Suprapubic skin (tissue), 4 donors: ENCODE data around the gene IFFO2. TPM values are rescaled to one million over a fixed set of nuclear protein-coding genes. Genes with fewer than 3 reads are reported as not detected.

Experiments used
- DNase-seq, 2 donors: peaks; one replicate each; pipeline ENCODE4 v3.0.0-alpha.2; 2019; ENCODE audit warnings: low spot score in 2 of 2
- H3K27ac ChIP-seq: fragments of 200-600 bp; sonication (generic); one replicate; pipeline ENCODE4 v1.5.1; 2019
- H3K27me3 ChIP-seq: fragments of 200-600 bp; sonication (generic); one replicate; pipeline ENCODE4 v1.5.1; 2019
- H3K36me3 ChIP-seq: fragments of 200-600 bp; sonication (generic); one replicate; pipeline ENCODE4 v1.5.1; 2019
- H3K4me1 ChIP-seq: fragments of 200-600 bp; sonication (generic); one replicate; pipeline ENCODE4 v1.5.1; 2019
- H3K4me3 ChIP-seq: fragments of 200-600 bp; sonication (generic); one replicate; pipeline ENCODE4 v1.5.1; 2019; ENCODE audit warnings: mild to moderate bottlenecking
- H3K9me3 ChIP-seq: fragments of 200-600 bp; sonication (generic); one replicate; pipeline ENCODE4 v1.5.1; 2019
- CTCF ChIP-seq, 2 donors: fragments of 200-600 bp in 1 of 2; fragments of 450-650 bp in 1 of 2; sonication (generic) in 1 of 2; IDR thresholded peaks; one replicate each; pipeline ENCODE4 v1.5.1; 2016 to 2019; ENCODE audit warnings: antibody characterized with exemption in 2 of 2, mild to moderate bottlenecking in 1 of 2, moderate library complexity in 1 of 2
- EP300 ChIP-seq: sonication (generic); formaldehyde crosslinking; IDR thresholded peaks from one replicate; pipeline ENCODE4 v1.6.1; 2017; ENCODE audit warnings: antibody characterized with exemption
- POLR2A ChIP-seq, 2 donors: fragments of 450-650 bp; IDR thresholded peaks; one replicate each; pipeline ENCODE4 v1.6.1; 2017; ENCODE audit warnings: antibody characterized with exemption in 2 of 2, mild to moderate bottlenecking in 2 of 2, moderate library complexity in 2 of 2
- POLR2AphosphoS5 ChIP-seq, 3 donors: sonication (generic); formaldehyde crosslinking; IDR thresholded peaks; one replicate each; pipeline ENCODE4 v1.6.1; 2017; ENCODE audit warnings: antibody characterized with exemption in 3 of 3
- WGBS: methylation state at CpG from one replicate; pipeline ENCODE4 v1.1.5; 2018; 5-methylcytosine and 5-hydroxymethylcytosine counted together
- total RNA-seq, 4 donors: library from RNA; depleted of rRNA; stranded (reverse); fragments of >200 nt; gene quantifications; one replicate each; pipeline ENCODE4 v1.1.0, GENCODE V29; 2016

IFFO2 gene
- total RNA-seq, 4 donors from 2014 or later, result 327 to 569 (median 449) TPM

DNA sequence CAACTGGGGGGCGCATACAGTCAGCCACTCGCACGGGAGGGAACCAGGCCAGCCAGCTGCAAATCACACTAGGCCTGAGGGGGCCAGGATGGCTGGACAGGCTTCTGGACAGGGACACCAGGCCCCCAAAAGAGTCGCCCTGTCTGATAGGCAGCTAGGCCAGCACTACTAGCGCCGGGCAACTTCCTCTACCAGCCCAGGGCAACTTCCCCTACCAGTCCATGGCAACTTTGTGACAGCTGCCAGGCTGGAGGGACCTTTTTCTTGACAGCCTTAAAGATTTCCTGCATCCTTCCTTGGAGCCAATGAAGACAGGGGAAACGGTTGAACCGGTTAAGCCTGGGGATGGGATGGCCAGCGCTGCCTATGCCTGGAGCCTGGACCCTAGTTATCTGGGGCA, 5.1 kb downstream of the IFFO2 start:
- H3K9me3 ChIP-seq, result no peaks in the 10 kb centered on the region
- TF ChIP-seq CTCF (IDR thresholded peaks at IDR 0.05) (no peak), POLR2A (IDR thresholded peaks at IDR 0.05) (no peak), POLR2AphosphoS5 (IDR thresholded peaks at IDR 0.05) (no peak), EP300 (no peak)
- H3K27me3 ChIP-seq, result no peaks in the 10 kb centered on the region
- peaks cover 90% of the 10 kb centered on the region for H3K4me1 ChIP-seq
- H3K4me3 ChIP-seq, result peak overlapping the region; percentile 80
- no peaks in the 10 kb centered on the region for H3K36me3 ChIP-seq
- 30% methylated on average over 8 of the region's 9 CpGs for WGBS
- peak overlapping the region; percentile 95 for H3K27ac ChIP-seq
- DNase-seq, result no peak

GRCh38 chr1:18950401-18951026, 6.0 kb downstream of the IFFO2 start:
- Histone ChIP-seq H3K4me1 (peaks cover 96% of the 10 kb centered on the region), H3K27ac (peak overlapping the region; percentile 95), H3K27me3 (no peaks in the 10 kb centered on the region), H3K36me3 (no peaks in the 10 kb centered on the region), H3K9me3 (no peaks in the 10 kb centered on the region), H3K4me3 (peak overlapping the region; percentile 80)
- WGBS, result 24% methylated on average over 19 of the region's 19 CpGs
- peak in 1 of 2 donors; percentile 84 for DNase-seq
- no peak for TF ChIP-seq POLR2AphosphoS5 (IDR thresholded peaks at IDR 0.05)
- no peak for TF ChIP-seq EP300
- TF ChIP-seq POLR2A (IDR thresholded peaks at IDR 0.05), result peak in 1 of 2 donors; percentile 31

GRCh38 chr1:18949686-18950400, 6.6 kb downstream of the IFFO2 start:
- H3K9me3 ChIP-seq, result no peaks in the 10 kb centered on the region
- H3K27me3 ChIP-seq, result no peaks in the 10 kb centered on the region
- H3K4me1 ChIP-seq, result peaks cover 96% of the 10 kb centered on the region
- H3K27ac ChIP-seq, result peak overlapping the region; percentile 95
- peak overlapping the region; percentile 80 for H3K4me3 ChIP-seq
- WGBS, result 3% methylated on average over 21 of the region's 22 CpGs
- H3K36me3 ChIP-seq, result no peaks in the 10 kb centered on the region
- DNase-seq, result no peak
- TF ChIP-seq POLR2A (IDR thresholded peaks at IDR 0.05) (no peak), CTCF (IDR thresholded peaks at IDR 0.05) (peak in 1 of 2 donors; percentile 15), POLR2AphosphoS5 (IDR thresholded peaks at IDR 0.05) (no peak), EP300 (no peak)

DNA sequence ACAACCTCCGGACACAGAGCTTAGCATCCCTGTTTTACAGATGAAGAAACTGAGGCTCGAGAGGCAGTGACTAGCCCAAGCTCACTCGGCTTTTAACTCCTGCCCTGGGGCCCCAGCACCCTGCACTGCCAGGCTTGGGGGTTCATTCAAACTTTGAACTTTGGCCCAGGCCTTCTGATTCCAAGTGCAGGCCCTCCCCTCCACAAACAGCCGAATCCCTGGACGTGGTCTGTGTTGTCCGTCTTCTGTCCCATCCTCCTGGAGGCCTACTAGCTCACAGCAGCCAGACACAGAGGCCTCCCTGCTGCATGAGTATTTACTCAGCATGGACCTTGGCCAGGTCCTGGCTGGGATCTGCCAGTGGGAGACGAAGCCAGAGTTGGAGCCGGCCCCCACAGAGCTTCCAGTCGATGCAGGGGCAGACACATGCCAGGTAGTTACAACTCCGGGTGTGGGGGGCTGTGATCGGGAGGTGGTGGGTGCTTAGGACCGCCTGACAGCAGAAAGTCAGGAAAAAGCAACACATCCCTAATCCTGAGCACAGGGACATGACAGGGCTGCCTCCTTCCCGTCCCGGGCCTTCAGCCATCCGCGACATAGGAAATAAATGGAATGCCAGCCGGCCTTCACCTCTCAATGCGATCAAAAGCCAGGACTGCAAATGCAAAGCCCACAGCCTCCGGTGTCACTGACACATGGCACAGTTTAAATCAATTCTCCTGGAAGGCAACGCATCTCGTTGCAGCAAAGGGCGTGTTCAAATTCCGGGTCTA, 7.4 kb downstream of the IFFO2 start:
- Histone ChIP-seq H3K4me3 (peak overlapping the region; percentile 80), H3K27ac (peak overlapping the region; percentile 95), H3K36me3 (no peaks in the 10 kb centered on the region), H3K4me1 (peaks cover 97% of the 10 kb centered on the region), H3K9me3 (no peaks in the 10 kb centered on the region), H3K27me3 (no peaks in the 10 kb centered on the region)
- DNase-seq, result no peak
- TF ChIP-seq EP300 (no peak), POLR2A (IDR thresholded peaks at IDR 0.05) (no peak), CTCF (IDR thresholded peaks at IDR 0.05) (no peak), POLR2AphosphoS5 (IDR thresholded peaks at IDR 0.05) (no peak)
- 23% methylated on average over 22 of the region's 23 CpGs for WGBS

DNA sequence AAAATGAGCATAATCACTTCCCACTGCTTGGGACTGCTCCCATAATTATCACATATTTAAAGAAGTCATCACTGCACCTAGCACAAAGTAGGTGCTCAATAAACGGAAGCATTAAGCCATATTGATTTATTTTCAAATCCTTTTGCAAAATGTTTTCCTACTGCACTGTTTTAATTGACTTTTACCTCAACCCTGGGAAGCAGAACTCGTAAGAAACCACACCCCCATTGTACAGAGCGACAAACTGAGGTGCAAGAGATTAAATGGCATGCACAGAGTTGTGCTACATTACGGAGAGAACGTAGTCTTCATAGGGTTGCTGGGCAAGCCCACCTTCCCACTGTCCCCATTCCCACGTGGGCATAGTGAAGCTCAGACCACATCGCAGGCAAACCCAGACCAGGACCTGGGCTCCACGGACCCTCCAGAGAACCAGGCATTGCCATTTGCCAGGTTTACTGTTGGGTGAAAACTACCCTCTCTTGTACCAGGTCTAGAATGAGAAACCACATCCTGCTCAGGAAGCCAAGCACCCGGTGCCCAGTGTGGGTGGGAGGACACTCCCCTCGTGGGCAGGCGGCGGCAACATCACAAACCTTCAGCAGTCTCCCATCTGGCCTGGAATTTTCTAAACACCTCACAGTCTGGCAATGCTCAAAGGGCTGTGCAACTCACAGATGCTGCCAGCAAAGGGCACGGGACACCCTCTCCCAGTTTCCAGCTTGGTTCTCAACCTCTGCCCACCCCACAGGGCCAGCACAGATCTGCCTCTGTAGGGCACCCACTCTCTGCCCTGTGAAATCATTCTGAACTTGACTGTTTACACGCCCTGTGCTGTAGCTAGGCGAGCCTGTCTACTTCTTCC, 8.2 kb downstream of the IFFO2 start:
- H3K4me1 ChIP-seq, result peaks cover 94% of the 10 kb centered on the region
- H3K27ac ChIP-seq, result peak overlapping the region; percentile 95
- 50% methylated on average over 9 of the region's 15 CpGs for WGBS
- no peaks in the 10 kb centered on the region for H3K27me3 ChIP-seq
- H3K36me3 ChIP-seq, result no peaks in the 10 kb centered on the region
- DNase-seq, result no peak
- H3K9me3 ChIP-seq, result no peaks in the 10 kb centered on the region
- peak overlapping the region; percentile 80 for H3K4me3 ChIP-seq
- TF ChIP-seq CTCF (IDR thresholded peaks at IDR 0.05), result no peak
- TF ChIP-seq EP300, result no peak
- no peak for TF ChIP-seq POLR2AphosphoS5 (IDR thresholded peaks at IDR 0.05)
- TF ChIP-seq POLR2A (IDR thresholded peaks at IDR 0.05), result no peak
